Measurements from ENCODE around the gene TEX30. TPM values are rescaled to one million over a fixed set of nuclear protein-coding genes. Genes with fewer than 3 reads are reported as not detected.

TEX30 gene
- total RNA-seq, 1 experiment from 2014 or later = 13.1 TPM

DNA sequence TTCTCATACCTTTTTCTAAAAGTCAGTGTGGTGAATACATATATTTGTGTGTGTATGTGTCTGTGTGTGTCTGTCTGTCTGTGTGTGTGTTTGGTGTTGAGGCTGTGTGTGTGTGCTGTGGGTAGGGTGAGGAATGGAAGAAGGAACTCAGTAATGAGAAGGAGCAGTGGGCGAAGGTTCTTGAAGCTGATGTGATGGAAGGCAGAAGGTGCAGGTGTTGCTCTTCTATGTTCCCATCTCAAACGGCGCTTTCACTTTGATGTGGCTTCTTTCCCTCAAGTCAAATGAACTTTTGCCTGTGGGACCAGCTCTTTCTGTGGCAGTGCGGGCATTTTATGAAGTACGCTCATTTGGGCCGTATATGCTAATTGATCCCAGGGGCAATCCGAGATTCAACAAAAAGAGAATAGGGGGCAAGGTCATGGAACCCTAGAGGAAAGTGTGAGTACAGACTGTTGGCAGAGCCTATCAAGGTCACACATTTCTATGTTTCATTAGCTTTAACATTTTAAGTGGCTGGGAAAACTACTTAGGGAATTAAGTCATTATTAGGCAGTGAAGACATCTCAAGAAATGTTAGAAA is 40.5 kb upstream of the TEX30 start:
- H4K91ac ChIP-seq (ENCODE audit: insufficient read length, low read depth, low read length) = no peak overlapping the region
- no peak overlapping the region for H3K56ac ChIP-seq (ENCODE audit: insufficient read length, low read depth, low read length)
- H3K14ac ChIP-seq (ENCODE audit: insufficient read depth, low read length) = no peak overlapping the region
- no peaks in the 10 kb centered on the region for H4K20me1 ChIP-seq (ENCODE audit: control insufficient read depth, insufficient read depth, insufficient read length)
- no peak overlapping the region for H4K5ac ChIP-seq (ENCODE audit: insufficient read length, low read depth, low read length)
- no peak overlapping the region for H3K9ac ChIP-seq (ENCODE audit: extremely low read depth, insufficient read length, low read length)
- no peak overlapping the region for H2AFZ ChIP-seq (ENCODE audit: low read length)
- Mint-ChIP-seq H3K4me1 (peaks cover 0 to 3% of the 10 kb centered on the region in 2 experiments; a peak in 2 of 4 replicates), H3K4me3 (no peak overlapping the region), H3K9me3 (peaks cover 3 to 9% of the 10 kb centered on the region in 2 experiments; a peak in 4 of 5 replicates), H3K27me3 (ENCODE audit: low read depth) (no peaks in the 10 kb centered on the region), H3K27ac (peak overlapping the region in 2 of 3 experiments; percentile 1 to 28; a peak in 2 of 7 replicates), H3K36me3 (ENCODE audit: insufficient read depth in 1 of 3, low read depth in 3 of 3) (peaks cover 4 to 11% (median 7%) of the 10 kb centered on the region in 3 experiments; a peak in 5 of 7 replicates)
- H3K23ac ChIP-seq (ENCODE audit: insufficient read length, low read depth, low read length) = no peak overlapping the region
- no peak overlapping the region for H2BK120ac ChIP-seq (ENCODE audit: low read depth, low read length, poor library complexity, severe bottlenecking)
- no peak overlapping the region for H3K4me2 ChIP-seq (ENCODE audit: insufficient read depth, insufficient read length, low read length)
- no peak overlapping the region for H3K4ac ChIP-seq (ENCODE audit: low read depth, low read length)
- no peaks in the 10 kb centered on the region; the same call in 1 of the 2 replicates for H3K4me1 ChIP-seq (ENCODE audit: insufficient read depth, low read length)
- no peak overlapping the region for H4K8ac ChIP-seq (replicated peaks; ENCODE audit: insufficient read length, low read depth, low read length)
- TF ChIP-seq, protein P1, sequence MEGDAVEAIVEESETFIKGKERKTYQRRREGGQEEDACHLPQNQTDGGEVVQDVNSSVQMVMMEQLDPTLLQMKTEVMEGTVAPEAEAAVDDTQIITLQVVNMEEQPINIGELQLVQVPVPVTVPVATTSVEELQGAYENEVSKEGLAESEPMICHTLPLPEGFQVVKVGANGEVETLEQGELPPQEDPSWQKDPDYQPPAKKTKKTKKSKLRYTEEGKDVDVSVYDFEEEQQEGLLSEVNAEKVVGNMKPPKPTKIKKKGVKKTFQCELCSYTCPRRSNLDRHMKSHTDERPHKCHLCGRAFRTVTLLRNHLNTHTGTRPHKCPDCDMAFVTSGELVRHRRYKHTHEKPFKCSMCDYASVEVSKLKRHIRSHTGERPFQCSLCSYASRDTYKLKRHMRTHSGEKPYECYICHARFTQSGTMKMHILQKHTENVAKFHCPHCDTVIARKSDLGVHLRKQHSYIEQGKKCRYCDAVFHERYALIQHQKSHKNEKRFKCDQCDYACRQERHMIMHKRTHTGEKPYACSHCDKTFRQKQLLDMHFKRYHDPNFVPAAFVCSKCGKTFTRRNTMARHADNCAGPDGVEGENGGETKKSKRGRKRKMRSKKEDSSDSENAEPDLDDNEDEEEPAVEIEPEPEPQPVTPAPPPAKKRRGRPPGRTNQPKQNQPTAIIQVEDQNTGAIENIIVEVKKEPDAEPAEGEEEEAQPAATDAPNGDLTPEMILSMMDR (conservative IDR thresholded peaks at IDR 0.05) = no peak
- no peak overlapping the region for H2BK20ac ChIP-seq (ENCODE audit: low read depth, low read length, poor library complexity, severe bottlenecking)
- no peak overlapping the region for H3T11ph ChIP-seq (ENCODE audit: low read length)
- H2BK12ac ChIP-seq (ENCODE audit: insufficient read length, low read depth, low read length) = no peak overlapping the region
- no peak overlapping the region for H3K18ac ChIP-seq (ENCODE audit: insufficient read length, low read depth, low read length)
- H3K9me3 ChIP-seq (ENCODE audit: control insufficient read depth, low read depth, low read length) = no peaks in the 10 kb centered on the region
- no peaks in the 10 kb centered on the region for H3K27me3 ChIP-seq (ENCODE audit: insufficient read depth, low read length)
- no peak overlapping the region for H2BK15ac ChIP-seq (ENCODE audit: low read depth, low read length)
- H3K23me2 ChIP-seq (ENCODE audit: insufficient read length, low read depth, low read length, poor library complexity, severe bottlenecking) = no peaks in the 10 kb centered on the region
- H3K27ac ChIP-seq (ENCODE audit: insufficient read length, low read depth, low read length) = no peak overlapping the region
- H3K79me2 ChIP-seq (ENCODE audit: insufficient read depth, low read length) = no peaks in the 10 kb centered on the region
- no peak for DNase-seq
- no CpG with 5 or more reads among the region's 7 CpGs for WGBS (ENCODE audit: extremely low coverage, insufficient read length, low lambda C conversion rate)
- H3K79me1 ChIP-seq (ENCODE audit: insufficient read depth, low read depth, low read length, poor library complexity, severe bottlenecking) = no peaks in the 10 kb centered on the region
- H2AK5ac ChIP-seq (ENCODE audit: insufficient read length, low read length) = no peak overlapping the region
- H2BK5ac ChIP-seq (ENCODE audit: insufficient read length, low read length) = no peak overlapping the region

All from H9 (cell line).